GM12878 (cell line): ENCODE results near the gene SLC15A4. TPM values are rescaled to one million over a fixed set of nuclear protein-coding genes. Genes with fewer than 3 reads are reported as not detected.

Experiments used
- BRCA1 ChIP-seq: IDR thresholded peaks from 2 replicates; pipeline ENCODE4 v1.6.1; 2011; ENCODE audit warnings: low read depth, low read length, improper control_type of control experiment
- EGR1 ChIP-seq, 2 experiments: IDR thresholded peaks; 1 replicate in 1 of 2; 2 replicates in 1 of 2; pipeline ENCODE4 v1.6.1; 2011 to 2012; ENCODE audit warnings: low read depth in 2 of 2, low read length in 2 of 2, borderline replicate concordance in 1 of 2, mild to moderate bottlenecking in 1 of 2, moderate library complexity in 1 of 2
- ESRRA ChIP-seq: IDR thresholded peaks from 2 replicates; pipeline ENCODE4 v1.6.1; 2012; ENCODE audit warnings: mild to moderate bottlenecking, low read length, improper control_type of control experiment
- IKZF2 ChIP-seq, 2 experiments: fragments of 450-650 bp; IDR thresholded peaks; 2 replicates each; pipeline ENCODE4 v1.6.1; 2017; ENCODE audit warnings: mild to moderate bottlenecking in 2 of 2, moderate library complexity in 2 of 2
- IRF3 ChIP-seq: fragments of 450-650 bp; IDR thresholded peaks from 2 replicates; pipeline ENCODE4 v1.6.1; 2014; ENCODE audit warnings: mild to moderate bottlenecking
- PAX8 ChIP-seq: fragments of 450-650 bp; IDR thresholded peaks from 2 replicates; pipeline ENCODE4 v1.6.1; 2017; ENCODE audit warnings: mild to moderate bottlenecking, moderate library complexity
- RAD21 ChIP-seq: IDR thresholded peaks from 2 replicates; pipeline ENCODE4 v1.6.1; 2011; ENCODE audit warnings: mild to moderate bottlenecking, low read depth, low read length, moderate library complexity; ENCODE audit not compliant: insufficient read depth
- SIN3A ChIP-seq: IDR thresholded peaks from 2 replicates; pipeline ENCODE4 v1.6.1; 2012; ENCODE audit warnings: low read depth, low read length, improper control_type of control experiment
- ZNF274 ChIP-seq: IDR thresholded peaks from one replicate; pipeline ENCODE4 v1.8.0; 2011; ENCODE audit not compliant: insufficient read length, insufficient read depth
- polyA plus RNA-seq, 11 experiments: library from polyadenylated mRNA; depleted of rRNA in 4 of 11; unstranded in 6 of 11; stranded (reverse) in 5 of 11; fragments of >200 nt; fragmentation: Nextera tagmentation in 4 of 11; fragmentation: Illumina TruSeq in 1 of 11; extraction: Ambion mirVana in 4 of 11; extraction: Trizol in 1 of 11; gene quantifications; 1 replicate in 1 of 11; 2 replicates in 10 of 11; pipeline versions ENCODE4 v1.2.1 to v1.2.3, GENCODE V29; 2011 to 2016; ENCODE audit warnings: inconsistent platforms in 2 of 11, missing spikeins in 2 of 11, low read depth in 1 of 11
- total RNA-seq, 4 experiments: library from RNA; depleted of rRNA in 3 of 4; stranded (reverse); fragments of >200 nt in 3 of 4; fragmentation: Illumina TruSeq in 1 of 4; extraction: Trizol in 1 of 4; gene quantifications; 2 replicates each; pipeline versions ENCODE4 v1.2.1 to v1.2.3, GENCODE V29; 2013 to 2021
- TF ChIP-seq, protein P1 (sequence below): fragments of 450-650 bp; IDR thresholded peaks from 2 replicates; pipeline ENCODE4 v1.6.1; 2017; ENCODE audit warnings: mild to moderate bottlenecking, low read depth, inconsistent platforms; ENCODE audit not compliant: poor library complexity, severe bottlenecking

The SLC15A4 gene
- total and polyA plus RNA-seq, 10 of the 15 experiments (the other 5 are each of a cell fraction or from before 2014, with no cell fraction given): 12.7 to 257 (median 36.6) TPM

DNA sequence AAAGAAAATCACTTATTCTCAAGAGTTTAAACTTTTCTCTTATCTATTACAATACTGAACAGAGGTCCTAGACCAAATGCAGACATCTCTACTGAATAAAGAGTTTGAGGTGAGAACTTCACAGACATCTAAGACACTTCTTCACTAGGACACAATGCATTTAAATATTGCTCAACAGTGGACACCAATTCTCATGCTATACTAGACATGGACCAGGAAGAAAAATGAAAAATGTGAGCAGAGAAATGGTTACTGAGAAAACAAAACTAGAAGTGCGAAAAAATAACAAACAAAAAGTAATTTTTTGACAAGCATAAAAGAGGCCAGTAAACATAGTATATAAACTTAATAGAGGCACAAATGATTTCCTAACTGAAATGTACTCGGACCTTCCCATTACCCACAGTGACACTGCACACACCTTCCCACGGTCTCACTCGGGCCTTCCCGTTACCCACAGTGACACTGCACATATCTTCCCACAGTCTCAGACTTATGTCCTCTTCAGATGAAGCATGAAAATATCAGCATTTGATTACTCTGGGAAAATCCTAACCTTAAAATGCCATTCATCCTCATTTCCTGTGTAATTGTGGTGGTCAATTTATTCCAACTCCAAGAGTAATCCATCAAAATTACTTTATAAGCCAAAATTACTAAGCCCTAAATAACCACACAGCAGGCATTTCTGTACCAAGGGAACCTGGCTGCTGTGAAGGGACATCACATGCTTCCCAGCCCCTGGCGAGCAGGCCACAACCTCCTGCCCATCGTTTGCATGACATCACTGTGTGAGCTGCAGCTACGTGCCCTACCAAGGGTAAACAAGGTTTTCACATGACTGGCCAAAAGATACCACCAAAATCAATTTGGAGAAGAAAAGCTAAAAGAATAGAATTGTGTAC lies 6.4 kb downstream of the SLC15A4 start (continued):
- TF ChIP-seq, protein P1, sequence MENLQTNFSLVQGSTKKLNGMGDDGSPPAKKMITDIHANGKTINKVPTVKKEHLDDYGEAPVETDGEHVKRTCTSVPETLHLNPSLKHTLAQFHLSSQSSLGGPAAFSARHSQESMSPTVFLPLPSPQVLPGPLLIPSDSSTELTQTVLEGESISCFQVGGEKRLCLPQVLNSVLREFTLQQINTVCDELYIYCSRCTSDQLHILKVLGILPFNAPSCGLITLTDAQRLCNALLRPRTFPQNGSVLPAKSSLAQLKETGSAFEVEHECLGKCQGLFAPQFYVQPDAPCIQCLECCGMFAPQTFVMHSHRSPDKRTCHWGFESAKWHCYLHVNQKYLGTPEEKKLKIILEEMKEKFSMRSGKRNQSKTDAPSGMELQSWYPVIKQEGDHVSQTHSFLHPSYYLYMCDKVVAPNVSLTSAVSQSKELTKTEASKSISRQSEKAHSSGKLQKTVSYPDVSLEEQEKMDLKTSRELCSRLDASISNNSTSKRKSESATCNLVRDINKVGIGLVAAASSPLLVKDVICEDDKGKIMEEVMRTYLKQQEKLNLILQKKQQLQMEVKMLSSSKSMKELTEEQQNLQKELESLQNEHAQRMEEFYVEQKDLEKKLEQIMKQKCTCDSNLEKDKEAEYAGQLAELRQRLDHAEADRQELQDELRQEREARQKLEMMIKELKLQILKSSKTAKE: no peak
- TF ChIP-seq ESRRA (no peak), RAD21 (no peak), ZNF274 (no peak), IRF3 (no peak), SIN3A (no peak), EGR1 (IDR thresholded peaks at IDR 0.05; ENCODE audit: borderline replicate concordance in 1 of 2, low read depth in 2 of 2, low read length in 2 of 2) (no peak), IKZF2 (IDR thresholded peaks at IDR 0.05) (peak; percentile 79 to 85), BRCA1 (no peak), PAX8 (no peak; the same call in 1 of the 2 replicates)
- TF ChIP-seq, all 136 proteins: peak for 50
